Activated naive CD8-positive, alpha-beta T cell treated with anti-CD3 and anti-CD28 coated beads, Interleukin-2, amount 10 ng/mL, durations not matched to agents 7 days and 5 days (primary cell): ENCODE measurements around the gene ZNF555. TPM values are rescaled to one million over a fixed set of nuclear protein-coding genes. Genes with fewer than 3 reads are reported as not detected.
"Not testable (repeated sequence)": the region's sequence is repeated elsewhere in the genome, so short reads cannot be mapped to it uniquely, and the experiment has no call there.

Source experiments
- ATAC-seq: fragments of 150-1000 bp; cut with Tn5 transposase; one replicate; pipeline ENCODE4 v1.10.0; 2021; ENCODE audit warnings: low read depth, moderate library complexity
- POLR2A ChIA-PET: fragments of 350-600 bp; sonication (Branson Sonifier 250); formaldehyde crosslinking; loops from one replicate; lab custom pipeline; 2021; ENCODE audit warnings: antibody characterized with exemption; lab: Charles Lee
- DNase-seq: peaks from one replicate; pipeline ENCODE4 v3.0.0; 2021
- H3K27ac Mint-ChIP-seq: one replicate; pipeline ENCODE4 v1.8.0; 2022; ENCODE audit warnings: mild to moderate bottlenecking, mixed read lengths
- H3K27me3 Mint-ChIP-seq: one replicate; pipeline ENCODE4 v1.8.0; 2022; ENCODE audit warnings: mild to moderate bottlenecking, moderate library complexity, mixed read lengths
- H3K36me3 Mint-ChIP-seq: one replicate; pipeline ENCODE4 v1.8.0; 2021; ENCODE audit warnings: mild to moderate bottlenecking, mixed read lengths
- H3K4me1 Mint-ChIP-seq: one replicate; pipeline ENCODE4 v1.8.0; 2021; ENCODE audit warnings: mixed read lengths
- H3K4me3 Mint-ChIP-seq: one replicate; pipeline ENCODE4 v1.8.0; 2022; ENCODE audit warnings: mild to moderate bottlenecking, moderate library complexity, mixed read lengths
- H3K9me3 Mint-ChIP-seq: one replicate; pipeline ENCODE4 v1.8.0; 2021; ENCODE audit warnings: mixed read lengths
- total RNA-seq, 2 experiments: library from RNA; stranded (reverse); gene quantifications; one replicate each; pipeline ENCODE4 v1.2.3, GENCODE V29; 2021

The ZNF555 gene
- total RNA-seq, 2 experiments from 2014 or later, result 4.8 to 5.3 TPM

GRCh38 chr19:2883686-2884439 is 42.6 kb downstream of the ZNF555 start:
- ATAC-seq (no peak), DNase-seq (no peak)
- H3K27ac Mint-ChIP-seq, result no peak overlapping the region
- H3K4me1 Mint-ChIP-seq, result peaks cover 3% of the 10 kb centered on the region
- H3K27me3 Mint-ChIP-seq, result no peaks in the 10 kb centered on the region
- POLR2A ChIA-PET, result no interaction called here
- H3K9me3 Mint-ChIP-seq, result peaks cover 1% of the 10 kb centered on the region
- no peak overlapping the region for H3K4me3 Mint-ChIP-seq
- no peaks in the 10 kb centered on the region for H3K36me3 Mint-ChIP-seq

DNA sequence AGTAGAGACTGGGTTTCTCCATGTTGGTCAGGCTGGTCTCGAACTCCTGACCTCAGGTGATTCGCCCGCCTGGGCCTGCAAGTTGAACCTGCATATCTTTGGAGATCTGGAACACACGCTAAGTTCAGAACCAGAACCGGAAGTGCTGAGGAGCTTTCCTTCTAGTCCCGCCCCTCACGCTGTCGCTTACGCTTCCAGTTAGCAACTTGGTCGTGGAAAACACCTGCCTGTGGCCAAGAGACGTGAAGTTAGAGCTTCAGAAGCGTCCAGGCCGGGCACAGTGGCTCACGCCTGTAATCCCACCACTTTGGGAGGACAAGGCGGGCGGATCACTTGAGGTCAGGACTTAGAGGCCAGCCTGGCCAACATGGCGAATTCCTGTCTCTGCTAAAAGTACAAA is 44.5 kb downstream of the ZNF555 start:
- H3K9me3 Mint-ChIP-seq, result no peaks in the 10 kb centered on the region
- DNase-seq (no peak), ATAC-seq (no peak)
- H3K4me1 Mint-ChIP-seq, result peaks cover 4% of the 10 kb centered on the region
- H3K27ac Mint-ChIP-seq, result no peak overlapping the region
- H3K36me3 Mint-ChIP-seq, result no peaks in the 10 kb centered on the region
- no peak overlapping the region for H3K4me3 Mint-ChIP-seq
- POLR2A ChIA-PET, result interaction anchor here (0.8 kb wide), 1 partner anchor 15 kb away, joined by 3 read pairs; the partner anchor contains the start of gene ZNF57
- H3K27me3 Mint-ChIP-seq, result no peaks in the 10 kb centered on the region

DNA sequence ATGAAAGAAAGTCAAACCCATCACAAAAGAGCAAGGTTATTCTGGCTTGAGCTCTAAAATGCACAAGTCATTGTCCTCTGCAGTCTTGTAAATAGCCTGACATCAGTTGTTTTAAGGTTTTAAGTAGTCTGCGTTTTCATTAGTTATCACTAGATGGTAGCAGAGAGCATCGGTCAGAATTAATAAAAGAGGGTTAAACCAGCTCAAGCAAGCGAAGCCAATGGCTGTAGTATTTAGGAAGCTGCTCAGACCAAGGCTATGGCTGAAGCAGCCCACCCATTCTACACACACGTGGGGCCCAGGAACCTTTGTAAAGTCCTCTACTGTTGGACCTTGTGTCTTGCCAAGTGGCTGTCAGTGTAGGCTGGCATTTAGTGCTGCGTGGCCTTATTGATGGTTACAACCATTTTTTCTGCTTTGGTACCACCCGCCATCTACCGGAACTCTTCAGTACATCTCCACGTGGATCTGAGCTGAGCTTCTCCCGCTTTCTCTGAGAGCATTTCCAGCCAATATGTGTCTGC is 46.2 kb downstream of the ZNF555 start:
- no peaks in the 10 kb centered on the region for H3K27me3 Mint-ChIP-seq
- peak; percentile 32 for ATAC-seq
- H3K4me1 Mint-ChIP-seq, result peaks cover 7% of the 10 kb centered on the region
- no peak overlapping the region for H3K4me3 Mint-ChIP-seq
- H3K27ac Mint-ChIP-seq, result no peak overlapping the region
- POLR2A ChIA-PET, result no interaction called here
- no peaks in the 10 kb centered on the region for H3K36me3 Mint-ChIP-seq
- DNase-seq, result no peak
- peaks cover 1% of the 10 kb centered on the region for H3K9me3 Mint-ChIP-seq

- POLR2A ChIA-PET, result interaction anchor here (0.6 to 1.7 kb wide), 2 partner anchors 12 to 803 kb away, joined by 4 read pairs; partner anchors contain the start of gene ZNF57
- H3K4me3 Mint-ChIP-seq, result peak overlapping the region; percentile 51
- H3K36me3 Mint-ChIP-seq, result no peaks in the 10 kb centered on the region
- H3K4me1 Mint-ChIP-seq, result peaks cover 7% of the 10 kb centered on the region
- H3K9me3 Mint-ChIP-seq, result peaks cover 1% of the 10 kb centered on the region
- peak; percentile 67 for ATAC-seq
- DNase-seq, result peak; percentile 58
- peak overlapping the region; percentile 67 for H3K27ac Mint-ChIP-seq
- no peaks in the 10 kb centered on the region for H3K27me3 Mint-ChIP-seq
Measured at GRCh38 chr19:2888731-2889224, 47.5 kb downstream of the ZNF555 start.

GRCh38 chr19:2890531-2890930 is 49.3 kb downstream of the ZNF555 start:
- DNase-seq, H3K4me1 Mint-ChIP-seq, H3K4me3 Mint-ChIP-seq, POLR2A ChIA-PET, H3K27me3 Mint-ChIP-seq, H3K9me3 Mint-ChIP-seq, H3K36me3 Mint-ChIP-seq, ATAC-seq, H3K27ac Mint-ChIP-seq: not testable (repeated sequence)

- ATAC-seq, result no peak
- Mint-ChIP-seq H3K4me1 (peaks cover 4% of the 10 kb centered on the region), H3K9me3 (peaks cover 11% of the 10 kb centered on the region)
Measured at GRCh38 chr19:2896694-2897093, 55.4 kb downstream of the ZNF555 start.

GRCh38 chr19:2900296-2901252 is 59.3 kb downstream of the ZNF555 start, which contains the start of gene ZNF57:
Gene ZNF57 (plus strand): TSS chr19:2900928. CDS start chr19:2901046, 118 bp downstream.
- peak; percentile 98 for ATAC-seq
- Mint-ChIP-seq H3K4me3 (peak within 1 kb of the TSS; percentile 98), H3K36me3 (peaks cover 8% of the 10 kb centered on the region), H3K9me3 (peaks cover 9% of the 10 kb centered on the region), H3K27me3 (no peaks in the 10 kb centered on the region), H3K27ac (peak within 1 kb of the TSS; percentile 95), H3K4me1 (peaks cover 10% of the 10 kb centered on the region)
- DNase-seq, result peak; percentile 93
- POLR2A ChIA-PET, result interaction anchor here (0.7 to 1.4 kb wide), 6 partner anchors 11 to 135 kb away, joined by 3 to 14 read pairs (median 4); partner anchors contain the start of genes ZNF555 and ZNF77

More at GRCh38 chr19:2896694-2897093, 55.4 kb downstream of the ZNF555 start:
- peaks cover 3% of the 10 kb centered on the region for H3K36me3 Mint-ChIP-seq
- H3K27me3 Mint-ChIP-seq, result no peaks in the 10 kb centered on the region
- no peak overlapping the region for H3K4me3 Mint-ChIP-seq
- H3K27ac Mint-ChIP-seq, result no peak overlapping the region
- POLR2A ChIA-PET, result no interaction called here
- DNase-seq, result no peak

- no peaks in the 10 kb centered on the region for H3K27me3 Mint-ChIP-seq
- DNase-seq, result no peak
- H3K4me1 Mint-ChIP-seq, result peaks cover 10% of the 10 kb centered on the region
- H3K36me3 Mint-ChIP-seq, result peaks cover 13% of the 10 kb centered on the region
- no peak overlapping the region for H3K27ac Mint-ChIP-seq
- POLR2A ChIA-PET, result no interaction called here
- ATAC-seq, result no peak
- H3K4me3 Mint-ChIP-seq, result no peak overlapping the region
- H3K9me3 Mint-ChIP-seq, result peaks cover 3% of the 10 kb centered on the region
Measured at GRCh38 chr19:2902590-2903218, 61.4 kb downstream of the ZNF555 start.

DNA sequence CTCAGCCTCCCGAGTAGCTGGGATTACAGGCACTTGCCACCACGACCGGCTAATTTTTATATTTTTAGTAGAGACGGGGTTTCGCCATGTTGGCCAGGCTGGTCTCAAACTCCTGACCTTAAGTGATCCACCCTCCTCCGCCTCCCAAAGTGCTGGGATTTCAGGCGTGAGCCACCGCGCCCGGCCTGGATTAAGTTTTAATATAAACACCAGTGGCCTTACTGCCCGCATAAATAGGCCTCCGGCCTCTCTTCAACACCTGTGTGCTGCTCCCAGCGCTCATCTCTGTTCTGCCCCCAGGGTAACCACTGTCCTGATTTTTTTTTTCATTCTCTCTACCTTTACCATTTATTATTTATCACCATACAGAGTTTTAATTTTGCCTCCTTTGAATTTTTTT is 62.1 kb downstream of the ZNF555 start:
- H3K4me3 Mint-ChIP-seq, POLR2A ChIA-PET, H3K27ac Mint-ChIP-seq, ATAC-seq, H3K9me3 Mint-ChIP-seq, H3K4me1 Mint-ChIP-seq, DNase-seq, H3K27me3 Mint-ChIP-seq: not testable (repeated sequence)
- peaks cover 13% of the 10 kb centered on the region for H3K36me3 Mint-ChIP-seq

DNA sequence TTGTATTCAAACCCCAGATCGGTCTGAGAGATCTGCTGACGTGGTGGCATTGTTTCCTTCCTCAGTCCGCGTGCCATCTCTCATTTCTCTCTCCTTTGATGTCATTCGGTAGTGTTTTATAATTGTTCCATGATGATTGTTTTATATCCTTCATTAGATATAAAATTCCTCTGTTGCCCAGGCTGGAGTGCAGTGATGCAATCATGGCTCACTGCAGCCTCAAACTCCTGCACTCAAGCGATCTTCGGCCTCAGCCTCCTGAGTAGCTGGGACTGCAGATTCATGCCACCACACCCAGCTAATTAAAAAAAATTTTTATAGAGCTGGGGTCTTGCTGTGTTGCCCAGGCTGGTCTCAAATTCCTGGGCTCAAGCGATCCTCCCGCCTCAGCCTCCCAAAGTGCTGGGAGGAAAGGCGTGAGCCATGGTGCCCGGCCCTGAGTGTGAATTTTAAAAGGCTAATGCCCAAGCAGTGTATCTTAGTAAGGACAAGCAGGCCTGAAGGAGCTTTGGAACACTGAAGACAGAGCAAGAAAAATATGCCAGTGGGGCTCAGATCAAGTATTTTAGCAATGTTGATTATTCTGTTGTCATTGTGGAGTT is 64.7 kb downstream of the ZNF555 start:
- Mint-ChIP-seq H3K4me1 (peaks cover 11% of the 10 kb centered on the region), H3K4me3 (no peak overlapping the region), H3K27ac (no peak overlapping the region), H3K9me3 (peaks cover 3% of the 10 kb centered on the region), H3K36me3 (peaks cover 18% of the 10 kb centered on the region), H3K27me3 (no peaks in the 10 kb centered on the region)
- POLR2A ChIA-PET, result no interaction called here
- DNase-seq, result no peak
- ATAC-seq, result no peak

DNA sequence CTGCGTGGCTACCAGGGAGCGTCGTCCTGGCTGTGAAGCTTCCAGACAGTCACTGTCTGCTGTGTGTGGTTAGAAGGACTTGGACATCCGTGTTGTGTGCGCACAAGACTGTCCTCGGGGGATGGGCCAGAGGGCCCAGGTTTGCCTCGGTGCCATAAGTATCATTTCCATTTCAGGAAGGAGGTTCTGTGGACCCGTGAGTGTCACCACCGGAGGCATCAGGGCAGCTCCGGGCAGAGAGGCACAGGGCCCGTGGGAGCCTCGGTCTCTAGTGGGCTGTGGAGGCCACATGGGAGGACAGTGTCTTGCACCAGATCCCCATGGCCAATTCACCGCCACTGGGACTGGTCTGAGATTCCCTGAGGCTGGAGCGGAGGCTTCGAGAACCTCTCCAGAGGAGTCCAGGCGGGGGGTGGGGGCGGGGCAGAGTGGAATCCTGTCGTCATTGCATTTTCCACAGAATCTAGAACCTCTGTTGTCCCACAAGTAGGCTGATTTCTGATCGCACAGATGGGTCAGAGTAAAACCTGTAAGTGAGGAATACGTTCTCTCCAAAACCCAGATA is 65.4 kb downstream of the ZNF555 start:
- peaks cover 4% of the 10 kb centered on the region for H3K9me3 Mint-ChIP-seq
- no peak overlapping the region for H3K27ac Mint-ChIP-seq
- no peak overlapping the region for H3K4me3 Mint-ChIP-seq
- peaks cover 21% of the 10 kb centered on the region for H3K36me3 Mint-ChIP-seq
- peaks cover 9% of the 10 kb centered on the region for H3K4me1 Mint-ChIP-seq
- ATAC-seq (no peak), DNase-seq (no peak)
- POLR2A ChIA-PET, result no interaction called here
- no peaks in the 10 kb centered on the region for H3K27me3 Mint-ChIP-seq
